Gastroesophageal sphincter (tissue), 4 donors: Measurements from ENCODE around the gene FAM151A. TPM values are rescaled to one million over a fixed set of nuclear protein-coding genes. Genes with fewer than 3 reads are reported as not detected.

Experiments
- ATAC-seq: fragments of 150-250 bp; one replicate; pipeline ENCODE4 v1.9.1; 2016; ENCODE audit warnings: mild to moderate bottlenecking, moderate library complexity
- H3K27ac ChIP-seq, 4 donors: fragments of 200-600 bp; sonication (generic) in 3 of 4; 1 replicate in 3 of 4; 2 replicates in 1 of 4; pipeline ENCODE4 v1.5.1; 2016 to 2019
- H3K27me3 ChIP-seq: fragments of 200-600 bp; sonication (generic); one replicate; pipeline ENCODE4 v1.5.1; 2019
- H3K36me3 ChIP-seq, 2 donors: fragments of 200-600 bp; sonication (generic); one replicate each; pipeline ENCODE4 v1.5.1; 2019; ENCODE audit warnings: control low read depth in 1 of 2
- H3K4me1 ChIP-seq, 3 donors: fragments of 200-600 bp; sonication (generic); 1 replicate in 2 of 3; 2 replicates in 1 of 3; pipeline ENCODE4 v1.5.1; 2016 to 2019; ENCODE audit warnings: control low read depth in 2 of 3
- H3K4me3 ChIP-seq, 2 donors: fragments of 200-600 bp; sonication (generic); one replicate each; pipeline ENCODE4 v1.5.1; 2019; ENCODE audit warnings: mild to moderate bottlenecking in 1 of 2, moderate library complexity in 1 of 2
- H3K9me3 ChIP-seq, 3 donors: fragments of 200-600 bp; sonication (generic); one replicate each; pipeline ENCODE4 v1.5.1; 2017 to 2019; ENCODE audit warnings: control low read depth in 2 of 3
- CTCF ChIP-seq, 4 experiments: fragments of 200-600 bp in 2 of 4; fragments of 450-650 bp in 2 of 4; sonication (generic) in 1 of 4; IDR thresholded peaks; one replicate each; pipeline ENCODE4 v1.5.1; 2017 to 2019; ENCODE audit warnings: antibody characterized with exemption in 4 of 4, mild to moderate bottlenecking in 2 of 4, moderate library complexity in 2 of 4
- EP300 ChIP-seq: sonication (generic); formaldehyde crosslinking; IDR thresholded peaks from one replicate; pipeline ENCODE4 v1.6.1; 2017; ENCODE audit warnings: antibody characterized with exemption, mild to moderate bottlenecking
- POLR2A ChIP-seq, 2 donors: fragments of 450-650 bp; IDR thresholded peaks; one replicate each; pipeline ENCODE4 v1.6.1; 2017; ENCODE audit warnings: antibody characterized with exemption in 2 of 2, mild to moderate bottlenecking in 2 of 2, moderate library complexity in 1 of 2
- POLR2AphosphoS5 ChIP-seq: sonication (generic); formaldehyde crosslinking; IDR thresholded peaks from one replicate; pipeline ENCODE4 v1.6.1; 2017; ENCODE audit warnings: antibody characterized with exemption
- WGBS, 2 donors: methylation state at CpG; one replicate each; pipeline ENCODE4 v1.1.5; 2018; ENCODE audit warnings: low coverage in 1 of 2; 5-methylcytosine and 5-hydroxymethylcytosine counted together
- total RNA-seq, 4 donors: library from RNA; depleted of rRNA; stranded (reverse); fragments of >200 nt; gene quantifications; one replicate each; pipeline ENCODE4 v1.1.0, GENCODE V29; 2016

FAM151A gene
- total RNA-seq, 4 donors from 2014 or later: not detected

DNA sequence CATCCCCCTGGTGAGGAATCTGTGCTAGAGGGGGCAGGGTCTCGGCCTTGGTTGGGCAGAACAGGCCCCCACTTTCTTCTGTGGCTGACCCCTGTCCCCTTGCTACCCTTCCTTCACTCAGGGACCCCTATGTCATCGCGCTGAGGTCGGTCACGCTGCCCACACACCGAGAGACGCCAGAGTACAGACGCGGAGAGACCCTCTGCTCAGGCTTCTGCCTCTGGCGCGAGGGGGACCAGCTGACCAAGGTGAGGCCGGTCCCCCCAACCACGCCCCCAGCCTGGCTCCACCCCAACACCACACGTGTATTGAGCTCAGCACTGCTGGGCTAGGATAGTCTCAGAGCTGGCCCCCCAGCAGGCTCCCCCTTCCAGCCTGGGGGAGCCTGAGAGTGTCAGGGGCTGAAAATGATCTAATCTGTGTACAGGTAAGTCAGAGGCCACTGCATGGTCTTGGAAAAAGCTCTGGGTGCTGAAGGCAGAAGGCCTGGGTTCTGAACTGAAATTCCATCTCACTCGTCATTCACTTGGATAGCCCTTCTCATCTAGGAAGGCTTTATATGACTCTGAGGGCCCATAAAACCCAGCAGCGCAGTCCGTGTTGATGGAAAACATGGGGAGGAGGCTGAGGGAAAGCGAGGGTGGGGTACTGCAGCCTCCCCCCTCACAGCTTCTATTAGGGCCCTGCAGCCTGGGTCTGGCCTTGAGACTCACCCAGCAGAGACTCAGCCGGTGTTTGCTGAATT, 15.3 kb downstream of the FAM151A start:
- no peak for TF ChIP-seq EP300
- no peak for TF ChIP-seq POLR2AphosphoS5
- TF ChIP-seq POLR2A (IDR thresholded peaks at IDR 0.05): no peak
- no peak for TF ChIP-seq CTCF (IDR thresholded peaks at IDR 0.05)
- Histone ChIP-seq H3K27me3 (no peaks in the 10 kb centered on the region), H3K9me3 (no peaks in the 10 kb centered on the region), H3K36me3 (peaks cover 0 to 79% of the 10 kb centered on the region in 2 donors), H3K4me3 (no peak overlapping the region), H3K4me1 (no peaks in the 10 kb centered on the region), H3K27ac (no peak overlapping the region)
- ATAC-seq: no peak
- no CpG with 5 or more reads among the region's 19 CpGs for WGBS, 2 donors

GRCh38 chr1:54606990-54607325, 16.4 kb downstream of the FAM151A start:
- Histone ChIP-seq H3K4me3 (no peak overlapping the region), H3K9me3 (no peaks in the 10 kb centered on the region), H3K27ac (no peak overlapping the region), H3K27me3 (no peaks in the 10 kb centered on the region), H3K4me1 (no peaks in the 10 kb centered on the region), H3K36me3 (peaks cover 0 to 88% of the 10 kb centered on the region in 2 donors)
- no peak for ATAC-seq
- no peak for TF ChIP-seq POLR2A (IDR thresholded peaks at IDR 0.05)
- no peak for TF ChIP-seq EP300
- TF ChIP-seq POLR2AphosphoS5: no peak
- no peak for TF ChIP-seq CTCF (IDR thresholded peaks at IDR 0.05)
- WGBS, 2 donors: 100% methylated on average over 3 of the region's 13 CpGs; no CpG with 5 or more reads in 1 of the 2 donors

DNA sequence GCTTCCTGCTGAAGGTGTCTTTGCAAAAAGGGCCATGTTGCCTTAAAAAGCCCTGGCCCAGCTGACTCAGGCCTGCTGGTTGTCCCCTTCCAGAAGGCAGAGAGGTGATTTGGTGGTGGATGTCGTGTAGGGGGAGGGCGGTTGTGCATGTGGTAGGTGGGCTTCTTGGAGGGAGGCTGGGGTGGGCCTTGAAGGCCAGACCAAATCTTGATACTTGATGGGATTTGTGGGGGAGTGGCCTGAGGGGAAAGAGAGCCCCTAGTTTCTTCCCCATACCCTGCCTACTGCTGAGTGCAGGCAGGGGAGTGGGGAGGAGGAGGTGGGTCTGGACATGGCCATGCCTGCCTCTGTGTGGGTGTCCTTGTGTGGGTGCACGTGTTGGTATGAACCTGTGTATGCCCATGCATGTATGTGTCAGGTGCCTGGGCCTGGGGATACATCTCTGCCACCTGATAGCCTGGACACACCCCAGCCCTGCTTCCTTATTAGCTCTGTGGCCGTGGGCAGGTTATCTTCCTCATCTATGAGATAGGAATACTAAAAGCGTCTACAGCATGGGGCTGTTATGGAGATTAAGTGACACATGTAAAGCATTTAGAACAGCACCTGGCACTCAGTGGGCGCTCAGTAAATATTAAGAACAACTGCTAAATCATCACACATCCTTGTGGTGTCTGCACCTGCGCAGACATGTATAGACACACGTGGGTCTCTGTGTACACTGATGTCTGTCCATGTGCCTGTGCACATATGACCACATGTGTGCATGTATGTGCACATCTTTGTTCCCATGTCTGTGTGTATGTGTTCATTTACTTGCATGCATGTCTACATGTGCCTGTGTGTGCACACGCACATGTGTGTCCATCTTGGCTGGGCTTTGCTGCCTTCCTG, 17.0 kb downstream of the FAM151A start:
- TF ChIP-seq POLR2AphosphoS5 (no peak), EP300 (no peak), POLR2A (IDR thresholded peaks at IDR 0.05) (no peak), CTCF (IDR thresholded peaks at IDR 0.05) (no peak)
- H3K4me1 ChIP-seq: no peaks in the 10 kb centered on the region
- WGBS, 2 donors: 81 to 88% methylated on average over 4 to 5 of the region's 9 CpGs
- ATAC-seq: no peak
- no peaks in the 10 kb centered on the region for H3K27me3 ChIP-seq
- no peak overlapping the region for H3K4me3 ChIP-seq
- no peak overlapping the region for H3K27ac ChIP-seq
- H3K36me3 ChIP-seq: peaks cover 0 to 95% of the 10 kb centered on the region in 2 donors
- no peaks in the 10 kb centered on the region for H3K9me3 ChIP-seq

DNA sequence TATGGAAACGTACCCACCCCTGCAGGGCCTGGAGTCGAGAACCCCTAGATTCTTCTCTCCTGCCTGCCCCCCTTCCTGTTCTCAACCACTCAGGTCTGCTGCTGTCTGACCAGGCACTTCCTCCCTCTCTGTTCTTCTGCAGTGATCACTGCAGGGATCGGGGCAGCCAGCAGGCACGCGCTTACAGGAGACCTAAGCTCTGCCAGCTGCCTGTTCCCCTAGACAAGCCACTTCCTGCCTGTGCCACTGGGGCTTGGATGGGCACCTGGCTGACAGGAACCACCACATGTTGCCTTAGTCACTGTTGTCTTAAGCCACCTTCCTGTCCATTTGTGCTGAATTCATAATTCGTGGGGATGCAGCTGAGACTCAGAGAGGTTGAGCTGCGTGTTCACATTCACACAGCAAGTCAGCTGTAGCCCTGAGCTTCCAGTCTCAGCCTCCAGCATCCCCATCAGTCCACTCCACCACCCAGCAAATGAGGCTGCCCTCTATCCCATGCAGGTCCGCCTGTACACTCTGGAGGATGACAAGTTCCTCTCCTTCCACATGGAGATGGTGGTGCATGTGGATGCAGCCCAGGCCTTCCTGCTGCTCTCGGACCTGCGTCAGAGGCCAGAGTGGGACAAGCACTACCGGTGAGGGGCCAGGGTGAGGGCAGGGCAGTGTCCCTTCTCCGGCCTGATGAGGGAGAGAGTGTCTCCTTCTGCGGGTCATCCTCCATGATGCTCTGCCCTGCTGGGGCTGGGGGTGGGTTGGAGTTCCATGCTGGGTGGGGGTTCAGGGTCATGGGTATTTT, 18.6 kb downstream of the FAM151A start:
- no peaks in the 10 kb centered on the region for H3K4me1 ChIP-seq
- peaks cover 0 to 99% of the 10 kb centered on the region in 2 donors for H3K36me3 ChIP-seq
- TF ChIP-seq EP300 (no peak), POLR2A (IDR thresholded peaks at IDR 0.05) (no peak), CTCF (IDR thresholded peaks at IDR 0.05) (no peak), POLR2AphosphoS5 (no peak)
- no peak for ATAC-seq
- H3K27me3 ChIP-seq: no peaks in the 10 kb centered on the region
- no peak overlapping the region for H3K27ac ChIP-seq
- no peaks in the 10 kb centered on the region for H3K9me3 ChIP-seq
- no peak overlapping the region for H3K4me3 ChIP-seq
- 89% methylated on average over 4 of the region's 13 CpGs; no CpG with 5 or more reads in 1 of the 2 donors for WGBS, 2 donors
